ENCODE measurements around the gene AP5S1. TPM values are rescaled to one million over a fixed set of nuclear protein-coding genes. Genes with fewer than 3 reads are reported as not detected.

AP5S1 gene
- total and polyA plus RNA-seq, 9 of the 15 experiments (the other 6 are each of a cell fraction or from before 2014, with no cell fraction given), result 2.6 to 8.8 (median 4.4) TPM

- TF ChIP-seq FOXP4 (CRISPR knock-in tag; IDR thresholded peaks at IDR 0.05; ENCODE audit: borderline replicate concordance), result no peak
- no peak for TF ChIP-seq HNRNPL (IDR thresholded peaks at IDR 0.05; ENCODE audit: low read depth, low read length)
- no peak for TF ChIP-seq HNRNPLL (IDR thresholded peaks at IDR 0.05; ENCODE audit: low read depth, low read length, poor library complexity, severe bottlenecking)
- no peak for TF ChIP-seq MTA1 (IDR thresholded peaks at IDR 0.05; ENCODE audit: borderline replicate concordance)
- no peak for TF ChIP-seq MLX (CRISPR knock-in tag; conservative IDR thresholded peaks at IDR 0.05)
- TF ChIP-seq NRF1 (conservative IDR thresholded peaks at IDR 0.05 in 1 of 2, IDR thresholded peaks at IDR 0.05 in 1 of 2), result no peak
- no peak for TF ChIP-seq TRIM28 (IDR thresholded peaks at IDR 0.05)
- TF ChIP-seq CREM (IDR thresholded peaks at IDR 0.05; ENCODE audit: low read depth), result no peak; the same call in 1 of the 2 replicates
- no peak for TF ChIP-seq SETDB1 (IDR thresholded peaks at IDR 0.05; ENCODE audit: low read length)
- TF ChIP-seq U2AF1 (optimal IDR thresholded peaks at IDR 0.05; ENCODE audit: low read depth, low read length), result no peak
- no peak for TF ChIP-seq NEUROD1 (IDR thresholded peaks at IDR 0.05; ENCODE audit: borderline replicate concordance, low read depth, low read length, partially characterized antibody)
- no peak for TF ChIP-seq HDAC1 (IDR thresholded peaks at IDR 0.05)
- TF ChIP-seq ZNF518B (CRISPR knock-in tag; IDR thresholded peaks at IDR 0.05), result no peak
- no peak for TF ChIP-seq E4F1 (CRISPR knock-in tag; IDR thresholded peaks at IDR 0.05; ENCODE audit: borderline replicate concordance)
- no peak for TF ChIP-seq ZNF398 (CRISPR knock-in tag; IDR thresholded peaks at IDR 0.05)
- TF ChIP-seq NFXL1 (CRISPR knock-in tag; IDR thresholded peaks at IDR 0.05), result no peak
- TF ChIP-seq ZNF354B (CRISPR knock-in tag; IDR thresholded peaks at IDR 0.05), result no peak
Measured at GRCh38 chr20:3811467-3812258, 8.7 kb upstream of the AP5S1 start (continued).

Measured in K562 (cell line).